Hepatocyte (in vitro differentiated cells): ENCODE measurements around the gene TMEM231.

Source experiments
- EZH2 ChIP-seq: fragments of 200-600 bp; sonication (generic); IDR thresholded peaks from 2 replicates; pipeline ENCODE4 v1.6.1; 2016; ENCODE audit warnings: antibody characterized with exemption, mild to moderate bottlenecking, borderline replicate concordance
- TF ChIP-seq, protein P1 (sequence below): fragments of 200-600 bp; sonication (generic); IDR thresholded peaks from 2 replicates; pipeline ENCODE4 v1.5.1; 2016; ENCODE audit warnings: antibody characterized with exemption, mild to moderate bottlenecking; ENCODE audit not compliant: poor library complexity

GRCh38 chr16:75565640-75566039 is 9.6 kb upstream of the TMEM231 start:
- TF ChIP-seq, protein P1, sequence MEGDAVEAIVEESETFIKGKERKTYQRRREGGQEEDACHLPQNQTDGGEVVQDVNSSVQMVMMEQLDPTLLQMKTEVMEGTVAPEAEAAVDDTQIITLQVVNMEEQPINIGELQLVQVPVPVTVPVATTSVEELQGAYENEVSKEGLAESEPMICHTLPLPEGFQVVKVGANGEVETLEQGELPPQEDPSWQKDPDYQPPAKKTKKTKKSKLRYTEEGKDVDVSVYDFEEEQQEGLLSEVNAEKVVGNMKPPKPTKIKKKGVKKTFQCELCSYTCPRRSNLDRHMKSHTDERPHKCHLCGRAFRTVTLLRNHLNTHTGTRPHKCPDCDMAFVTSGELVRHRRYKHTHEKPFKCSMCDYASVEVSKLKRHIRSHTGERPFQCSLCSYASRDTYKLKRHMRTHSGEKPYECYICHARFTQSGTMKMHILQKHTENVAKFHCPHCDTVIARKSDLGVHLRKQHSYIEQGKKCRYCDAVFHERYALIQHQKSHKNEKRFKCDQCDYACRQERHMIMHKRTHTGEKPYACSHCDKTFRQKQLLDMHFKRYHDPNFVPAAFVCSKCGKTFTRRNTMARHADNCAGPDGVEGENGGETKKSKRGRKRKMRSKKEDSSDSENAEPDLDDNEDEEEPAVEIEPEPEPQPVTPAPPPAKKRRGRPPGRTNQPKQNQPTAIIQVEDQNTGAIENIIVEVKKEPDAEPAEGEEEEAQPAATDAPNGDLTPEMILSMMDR = no peak
- no peak for TF ChIP-seq EZH2
